COR-L47 (cell line): Measurements from ENCODE around the gene PLK1.
"Not testable (repeated sequence)": the region's sequence is repeated elsewhere in the genome, so short reads cannot be mapped to it uniquely, and the experiment has no call there.

Source experiments
- DNase-seq: peaks from one replicate; lab custom pipeline; 2025; lab: John Stamatoyannopoulos, UW

Gene PLK1

GRCh38 chr16:23710504-23710903 is 31.8 kb downstream of the PLK1 start:
- no peak for DNase-seq

DNA sequence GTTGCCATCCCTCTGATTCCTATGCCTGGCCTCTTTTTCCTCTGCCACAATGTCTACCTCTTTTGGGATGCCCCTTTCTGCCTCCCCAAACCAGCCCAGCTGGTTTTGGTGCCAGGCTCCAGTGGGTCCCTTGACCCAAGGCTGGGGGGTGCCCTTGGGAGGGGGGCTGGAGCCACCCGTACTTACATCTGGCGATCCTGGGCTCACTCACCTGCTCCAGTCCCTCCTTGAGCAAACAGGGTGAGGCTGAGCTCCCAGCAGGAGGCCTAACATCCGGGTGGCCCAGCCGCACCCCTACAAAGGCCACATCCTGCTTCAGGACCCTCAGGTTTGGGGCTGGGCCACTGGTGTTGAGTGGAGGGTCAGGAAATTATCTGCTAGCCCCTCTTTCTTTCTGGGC is 33.1 kb downstream of the PLK1 start:
- DNase-seq: peak; percentile 2

- no peak for DNase-seq
These were observed 34.3 kb downstream of the PLK1 start, which contains the start of gene ERN2 for GRCh38 chr16:23712976-23713375. Gene ERN2, minus strand, starts transcription at chr16:23713222. Its CDS starts 35 bp downstream, at chr16:23713187.

DNA sequence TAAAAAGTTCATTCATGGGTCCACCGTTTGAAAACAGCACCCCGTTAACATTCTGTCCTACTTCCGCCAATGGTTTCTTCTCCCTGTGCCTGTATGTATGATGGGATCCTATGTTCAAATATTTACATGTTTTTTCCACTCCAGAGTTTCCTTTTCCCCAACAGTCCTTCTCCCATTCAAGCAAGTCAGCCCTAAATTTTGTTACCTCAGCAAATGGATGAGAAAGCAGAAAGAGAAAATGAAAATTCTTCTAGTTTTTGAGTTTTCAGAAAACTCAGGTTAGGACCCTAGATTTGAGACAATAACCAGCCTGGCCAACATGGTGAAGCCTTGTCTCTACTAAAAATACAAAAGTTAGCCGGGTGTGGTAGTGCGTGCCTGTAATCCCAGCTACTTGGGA is 37.8 kb downstream of the PLK1 start:
- no peak for DNase-seq

- not testable (repeated sequence) for DNase-seq
These were observed 44.0 kb downstream of the PLK1 start for GRCh38 chr16:23722613-23723240.

DNA sequence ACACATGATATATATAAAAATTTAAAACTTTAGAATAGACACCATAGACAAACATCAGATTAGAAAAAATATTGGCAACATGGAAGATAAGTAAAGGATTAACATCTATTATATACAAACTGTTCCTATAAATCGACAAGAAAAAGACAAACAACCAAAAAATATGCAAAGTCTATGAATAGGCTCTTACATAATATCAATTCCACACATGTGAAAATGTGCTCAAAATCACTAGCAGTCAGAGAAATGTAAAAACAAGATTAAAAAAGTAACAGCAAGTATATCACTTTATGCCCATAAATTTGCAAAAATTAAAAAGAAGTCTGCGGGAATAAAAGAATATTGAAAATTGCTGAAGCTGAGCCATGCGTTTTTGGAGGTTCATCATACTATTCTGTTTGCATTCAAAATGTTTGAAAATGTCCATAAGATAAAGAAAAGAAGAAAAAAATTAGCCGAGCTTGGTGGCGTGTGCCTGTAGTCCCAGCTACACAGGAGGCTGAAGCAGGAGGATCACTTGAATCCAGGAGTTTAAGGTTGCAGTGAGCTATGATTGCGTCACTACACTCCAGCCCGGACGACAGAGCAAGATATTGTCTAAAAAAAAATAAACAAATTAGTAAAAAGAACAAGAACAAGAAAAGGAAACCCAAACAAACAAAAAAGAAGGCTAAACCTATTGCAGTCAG is 45.6 kb downstream of the PLK1 start:
- no peak for DNase-seq

DNA sequence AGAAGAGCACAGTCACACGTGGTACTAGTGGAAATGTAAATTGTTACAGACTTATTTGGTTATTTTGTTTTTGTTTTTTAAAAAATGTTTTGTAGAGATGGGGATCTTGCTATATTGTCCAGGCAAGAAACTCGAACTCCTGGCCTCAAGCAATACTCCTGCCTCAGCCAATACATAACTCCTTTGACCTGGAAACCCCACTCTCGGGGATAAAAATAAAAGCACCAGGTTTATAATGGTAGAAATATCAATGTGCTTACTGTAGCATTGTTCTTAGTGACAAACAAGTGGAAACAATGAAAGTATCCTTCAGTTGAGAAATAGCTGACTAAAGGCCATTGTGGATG is 46.1 kb downstream of the PLK1 start:
- DNase-seq: no peak

DNA sequence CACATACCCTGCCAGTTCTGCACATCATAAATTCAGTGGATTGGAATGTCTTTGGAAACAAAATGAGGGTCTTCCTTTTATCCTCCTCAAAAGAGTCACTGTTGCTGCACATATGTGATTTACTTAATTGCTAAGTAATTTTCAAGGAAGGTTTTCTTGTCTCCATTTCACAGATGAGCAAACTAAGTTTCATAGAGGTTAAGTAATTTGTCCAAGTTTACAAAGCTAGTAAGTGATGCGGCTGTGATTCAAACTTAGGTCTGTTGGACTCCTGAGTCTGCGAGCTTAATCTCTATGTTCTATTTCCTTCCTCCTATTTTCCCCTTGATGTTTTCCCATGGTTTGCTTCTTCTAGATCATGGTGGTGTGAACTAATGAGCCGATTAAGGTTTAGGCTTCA is 48.0 kb downstream of the PLK1 start:
- no peak for DNase-seq

GRCh38 chr16:23728112-23728477 is 49.4 kb downstream of the PLK1 start:
- no peak for DNase-seq

- DNase-seq: no peak
These were observed 51.1 kb downstream of the PLK1 start for GRCh38 chr16:23729503-23730424.

GRCh38 chr16:23734176-23734893 is 55.6 kb downstream of the PLK1 start:
- DNase-seq: no peak

DNA sequence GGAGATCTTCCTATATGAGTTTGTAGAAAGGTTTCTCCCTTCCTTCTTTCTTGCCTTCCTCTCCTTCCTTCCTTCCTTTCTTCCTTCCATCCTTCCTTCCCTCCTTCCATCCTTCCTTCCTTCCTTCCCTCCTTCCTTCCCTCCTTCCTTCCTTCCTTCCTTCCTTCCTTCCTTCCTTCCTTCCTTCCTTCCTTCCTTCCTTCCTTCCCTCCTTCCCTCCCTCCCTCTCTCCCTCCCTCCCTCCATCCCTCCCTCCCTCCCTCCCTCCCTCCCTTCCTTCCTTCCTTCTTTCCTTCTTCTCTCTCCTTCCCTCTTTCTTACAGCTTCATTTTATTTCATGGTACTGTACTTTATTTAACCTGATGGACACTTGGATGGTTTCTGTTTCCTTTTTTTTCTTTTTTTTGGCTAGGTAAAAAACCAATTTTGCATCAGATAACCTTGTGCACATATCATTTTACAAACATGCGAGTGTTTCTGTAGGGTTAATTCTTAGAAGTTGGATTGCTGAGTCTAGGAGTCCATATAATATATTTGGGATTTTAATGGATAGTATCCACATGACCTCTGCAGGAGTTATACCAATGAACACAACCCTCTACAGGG is 58.8 kb downstream of the PLK1 start:
- DNase-seq: not testable (repeated sequence)

- no peak for DNase-seq
These were observed 60.8 kb downstream of the PLK1 start for GRCh38 chr16:23739516-23739915.
